GM21367 (cell line): ENCODE data around the gene ACTN4.

Experiments used
- ATAC-seq: cut with Tn5 transposase; IDR thresholded peaks from one replicate; pipeline ENCODE4 v1.9.1; 2021; ENCODE audit not compliant: unreplicated experiment

The ACTN4 gene

GRCh38 chr19:38676878-38677646 is 29.6 kb downstream of the ACTN4 start:
- no peak for ATAC-seq

- no peak for ATAC-seq
Observed at GRCh38 chr19:38678217-38678890, 30.9 kb downstream of the ACTN4 start.

- ATAC-seq, result no peak
Observed at GRCh38 chr19:38678891-38679494, 31.5 kb downstream of the ACTN4 start.

- no peak for ATAC-seq
Observed at GRCh38 chr19:38679839-38680238, 32.4 kb downstream of the ACTN4 start.

GRCh38 chr19:38682195-38682867 is 34.9 kb downstream of the ACTN4 start:
- no peak for ATAC-seq

- no peak for ATAC-seq
Observed at GRCh38 chr19:38682872-38683392, 35.5 kb downstream of the ACTN4 start.

- no peak for ATAC-seq
Observed at GRCh38 chr19:38683393-38684077, 36.1 kb downstream of the ACTN4 start.

- ATAC-seq, result no peak
Observed at GRCh38 chr19:38684078-38684861, 36.8 kb downstream of the ACTN4 start.

- no peak for ATAC-seq
Observed at GRCh38 chr19:38684862-38685665, 37.6 kb downstream of the ACTN4 start.

- no peak for ATAC-seq
Observed at GRCh38 chr19:38685666-38686529, 38.4 kb downstream of the ACTN4 start.

- ATAC-seq, result no peak
Observed at GRCh38 chr19:38686530-38686888, 39.1 kb downstream of the ACTN4 start.

GRCh38 chr19:38687837-38688378 is 40.5 kb downstream of the ACTN4 start:
- no peak for ATAC-seq

GRCh38 chr19:38690146-38690545 is 42.7 kb downstream of the ACTN4 start:
- no peak for ATAC-seq

GRCh38 chr19:38690832-38691231 is 43.4 kb downstream of the ACTN4 start:
- ATAC-seq, result no peak

GRCh38 chr19:38691938-38692457 is 44.5 kb downstream of the ACTN4 start:
- no peak for ATAC-seq

- ATAC-seq, result no peak
Observed at GRCh38 chr19:38692458-38693379, 45.3 kb downstream of the ACTN4 start.
